Measurements from ENCODE around the gene CXCR5.

Gene CXCR5

DNA sequence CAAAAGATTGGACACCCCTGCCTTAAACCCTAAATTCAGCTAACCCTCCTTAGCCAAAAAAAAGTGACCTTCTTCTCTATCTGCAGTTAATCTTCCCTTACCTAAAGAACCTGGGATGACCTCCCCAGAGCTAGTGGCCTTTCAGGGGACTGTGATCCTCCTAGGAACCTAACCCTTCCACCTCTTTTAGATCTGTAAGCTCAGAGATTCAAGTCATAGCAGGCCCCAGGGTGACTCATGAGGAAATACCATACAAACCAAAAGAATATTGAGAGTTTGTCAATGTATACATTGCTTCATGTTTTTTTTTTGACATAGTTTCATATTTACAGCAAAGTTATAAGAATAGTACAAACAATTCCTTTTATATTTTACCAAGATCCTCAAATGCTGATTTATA lies 38.3 kb upstream of the CXCR5 start:
- TF ChIP-seq, protein P1, sequence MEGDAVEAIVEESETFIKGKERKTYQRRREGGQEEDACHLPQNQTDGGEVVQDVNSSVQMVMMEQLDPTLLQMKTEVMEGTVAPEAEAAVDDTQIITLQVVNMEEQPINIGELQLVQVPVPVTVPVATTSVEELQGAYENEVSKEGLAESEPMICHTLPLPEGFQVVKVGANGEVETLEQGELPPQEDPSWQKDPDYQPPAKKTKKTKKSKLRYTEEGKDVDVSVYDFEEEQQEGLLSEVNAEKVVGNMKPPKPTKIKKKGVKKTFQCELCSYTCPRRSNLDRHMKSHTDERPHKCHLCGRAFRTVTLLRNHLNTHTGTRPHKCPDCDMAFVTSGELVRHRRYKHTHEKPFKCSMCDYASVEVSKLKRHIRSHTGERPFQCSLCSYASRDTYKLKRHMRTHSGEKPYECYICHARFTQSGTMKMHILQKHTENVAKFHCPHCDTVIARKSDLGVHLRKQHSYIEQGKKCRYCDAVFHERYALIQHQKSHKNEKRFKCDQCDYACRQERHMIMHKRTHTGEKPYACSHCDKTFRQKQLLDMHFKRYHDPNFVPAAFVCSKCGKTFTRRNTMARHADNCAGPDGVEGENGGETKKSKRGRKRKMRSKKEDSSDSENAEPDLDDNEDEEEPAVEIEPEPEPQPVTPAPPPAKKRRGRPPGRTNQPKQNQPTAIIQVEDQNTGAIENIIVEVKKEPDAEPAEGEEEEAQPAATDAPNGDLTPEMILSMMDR (IDR thresholded peaks at IDR 0.05), result no peak

DNA sequence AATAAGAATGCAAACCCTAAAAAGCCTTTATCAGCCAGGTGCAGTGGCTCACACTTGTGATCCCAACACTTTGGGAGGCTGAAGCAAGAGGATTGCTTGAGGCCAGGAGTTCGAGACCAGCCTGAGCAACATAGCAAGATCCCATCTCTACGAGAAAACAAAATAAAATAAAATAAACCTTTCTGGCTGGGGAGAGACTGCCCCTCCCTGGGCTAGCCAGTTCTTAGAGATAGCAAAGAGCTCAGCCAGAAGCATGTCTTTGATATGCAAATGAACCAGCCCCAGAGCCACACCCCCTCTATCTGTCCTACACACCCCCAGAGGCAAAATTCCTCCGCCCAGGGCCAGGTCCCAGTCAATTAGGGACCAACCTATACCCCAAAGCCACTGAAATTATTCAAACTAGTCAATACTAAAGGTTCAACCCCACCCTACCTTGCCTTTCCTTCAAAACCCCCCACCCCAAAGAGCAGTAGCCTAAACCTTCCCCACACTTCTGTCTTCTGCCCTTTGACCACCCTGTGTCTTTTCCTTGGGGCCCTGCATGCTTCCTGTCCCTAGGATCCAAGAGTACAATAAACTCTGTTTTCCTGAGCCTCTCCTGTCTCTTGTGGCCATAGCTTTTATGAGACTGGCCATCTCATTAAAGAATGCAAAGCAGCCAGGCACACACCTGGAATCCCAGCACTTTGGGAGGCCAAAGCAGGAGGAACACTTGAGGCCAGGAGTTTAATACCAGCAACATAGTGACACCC lies 37.3 kb upstream of the CXCR5 start:
- TF ChIP-seq, protein P1 (IDR thresholded peaks at IDR 0.05), result no peak

DNA sequence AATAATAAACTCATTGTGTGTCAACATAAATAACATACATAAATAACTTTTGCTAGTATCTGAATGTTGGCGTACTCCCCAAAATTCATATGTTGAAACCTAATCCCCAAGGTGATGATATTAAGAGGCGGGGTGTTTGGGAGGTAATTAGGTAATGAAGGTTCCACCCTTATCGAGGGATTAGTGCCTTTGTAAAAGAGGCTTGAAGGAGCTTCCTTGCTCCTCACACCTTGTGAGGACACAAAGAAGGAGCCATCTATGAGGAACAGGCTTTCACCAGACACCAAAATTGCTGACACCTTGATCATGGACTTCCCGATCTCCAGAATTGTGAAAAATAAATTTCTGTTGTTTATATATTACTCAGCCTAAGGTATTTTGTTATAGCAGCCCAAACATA lies 33.9 kb upstream of the CXCR5 start:
- TF ChIP-seq, protein P1 (IDR thresholded peaks at IDR 0.05), result no peak

DNA sequence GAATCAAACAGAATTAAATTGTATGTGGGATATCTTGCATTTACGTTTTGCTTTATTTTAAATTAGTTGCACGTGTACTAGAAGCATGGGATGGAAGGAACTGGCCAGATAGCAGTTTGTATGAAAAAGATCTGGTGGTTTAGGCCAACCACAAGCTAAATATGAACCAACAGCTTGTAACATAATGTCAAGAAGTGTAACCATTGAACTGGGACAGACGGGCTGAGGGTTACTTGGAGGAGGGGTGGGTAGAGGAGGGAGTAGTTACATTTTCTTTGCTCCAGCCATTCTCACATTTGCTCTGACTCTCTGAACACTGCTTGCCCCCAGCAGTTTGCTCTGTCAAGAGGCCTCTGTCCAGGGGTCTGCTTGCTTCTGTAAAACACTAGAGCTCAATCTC lies 31.7 kb upstream of the CXCR5 start:
- TF ChIP-seq, protein P1 (IDR thresholded peaks at IDR 0.05), result no peak

DNA sequence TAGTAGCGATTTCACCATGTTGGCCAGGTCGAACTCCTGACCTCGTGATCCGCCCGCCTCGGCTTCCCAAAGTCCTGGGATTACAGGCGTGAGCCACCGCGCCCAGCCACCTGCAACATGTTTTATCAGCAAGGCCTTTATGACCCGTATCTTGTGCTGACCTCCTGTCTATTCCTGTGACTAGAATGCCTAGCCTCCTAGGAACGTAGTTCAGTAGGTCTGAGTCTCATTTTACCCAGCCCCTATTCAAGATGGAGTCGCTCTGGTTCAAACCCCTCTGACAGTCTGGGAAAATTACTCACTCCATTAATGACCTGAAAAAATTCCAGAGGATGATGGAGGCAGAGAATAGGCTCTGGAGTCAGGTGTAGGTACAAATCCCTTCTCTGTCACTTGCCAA lies 30.0 kb upstream of the CXCR5 start:
- TF ChIP-seq, protein P1 (IDR thresholded peaks at IDR 0.05), result no peak

DNA sequence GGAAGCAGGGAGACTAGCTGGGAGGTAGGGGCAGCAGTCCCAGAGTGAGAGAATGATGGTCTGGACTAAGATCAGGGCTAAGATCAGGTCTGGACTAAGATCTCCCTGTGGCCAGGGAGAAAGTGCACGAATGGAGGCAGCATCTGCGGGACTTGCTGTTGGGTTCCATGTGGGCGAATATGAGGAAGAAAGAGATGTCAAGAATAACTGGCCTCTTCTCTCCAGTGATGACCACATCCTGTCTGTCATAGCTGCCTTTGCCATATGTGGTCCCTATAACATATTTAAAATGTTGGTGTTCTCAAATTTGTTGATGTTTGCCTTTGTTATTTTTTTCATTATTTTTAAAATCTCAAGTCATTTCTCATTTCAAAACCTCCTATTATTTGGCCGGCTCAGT lies 27.4 kb upstream of the CXCR5 start:
- TF ChIP-seq, protein P1 (IDR thresholded peaks at IDR 0.05), result no peak

DNA sequence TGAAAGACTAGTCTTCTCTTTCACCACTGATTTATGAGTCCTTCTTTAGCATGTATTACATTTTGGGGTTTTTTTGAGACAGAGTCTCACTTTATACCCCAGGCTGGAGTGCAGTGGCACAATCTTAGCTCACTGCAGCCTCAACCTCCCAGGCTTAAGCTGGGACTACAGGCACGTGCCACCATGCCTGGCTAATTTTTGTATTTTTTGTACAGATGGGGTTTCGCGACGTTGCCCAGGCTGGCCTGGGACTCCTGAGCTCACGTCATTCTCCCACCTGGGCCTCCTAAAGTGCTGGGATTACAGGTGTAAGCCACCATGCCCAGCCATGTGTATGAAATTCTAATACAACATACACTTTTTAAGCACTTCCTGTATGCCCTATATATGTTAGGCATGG lies 26.3 kb upstream of the CXCR5 start:
- TF ChIP-seq, protein P1 (IDR thresholded peaks at IDR 0.05), result no peak

DNA sequence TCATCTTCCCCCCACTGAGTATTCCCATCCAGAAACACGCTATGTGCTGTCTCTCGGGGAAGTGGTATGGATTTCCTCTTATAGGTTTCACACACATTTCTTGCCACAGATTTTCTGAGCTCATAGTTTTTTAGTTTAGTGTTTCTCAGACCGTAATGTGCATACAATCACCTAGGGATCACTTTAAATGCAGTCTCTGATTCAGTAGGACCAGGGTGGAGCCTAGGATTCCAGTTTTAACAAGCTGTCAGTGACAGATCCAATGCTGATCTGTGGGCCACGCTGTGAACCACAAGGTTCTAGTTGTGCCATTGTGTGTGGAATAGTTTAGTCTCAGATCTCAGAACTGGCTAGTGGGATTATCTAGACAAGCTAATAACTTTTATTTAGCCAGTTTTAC lies 23.7 kb upstream of the CXCR5 start:
- TF ChIP-seq, protein P1 (IDR thresholded peaks at IDR 0.05), result no peak

All from LNCAP (cell line).